Activated naive CD8-positive, alpha-beta T cell treated with anti-CD3 and anti-CD28 coated beads, Interleukin-2, amount 50 U/mL, for 24 hours (primary cell): Measurements from ENCODE around the gene PRF1.

Experiments used
- ATAC-seq: fragments of 150-1000 bp; cut with Tn5 transposase; one replicate; pipeline ENCODE4 v1.10.0; 2021
- DNase-seq: peaks from one replicate; pipeline ENCODE4 v3.0.0; 2021
- H3K27ac Mint-ChIP-seq: one replicate; pipeline ENCODE4 v1.8.0; 2021; ENCODE audit warnings: mild to moderate bottlenecking, mixed read lengths
- H3K27me3 Mint-ChIP-seq: one replicate; pipeline ENCODE4 v1.8.0; 2021; ENCODE audit warnings: mixed read lengths
- H3K36me3 Mint-ChIP-seq: one replicate; pipeline ENCODE4 v1.8.0; 2021; ENCODE audit warnings: low read depth, mixed read lengths
- H3K4me1 Mint-ChIP-seq: one replicate; pipeline ENCODE4 v1.8.0; 2021; ENCODE audit warnings: mixed read lengths
- H3K4me3 Mint-ChIP-seq: one replicate; pipeline ENCODE4 v1.8.0; 2021; ENCODE audit warnings: mild to moderate bottlenecking, moderate library complexity, mixed read lengths
- H3K9me3 Mint-ChIP-seq: one replicate; pipeline ENCODE4 v1.8.0; 2021; ENCODE audit warnings: mixed read lengths

Gene PRF1

GRCh38 chr10:70558295-70558694, 44.2 kb downstream of the PRF1 start:
- peaks cover 34% of the 10 kb centered on the region for H3K4me1 Mint-ChIP-seq
- H3K36me3 Mint-ChIP-seq: no peaks in the 10 kb centered on the region
- no peaks in the 10 kb centered on the region for H3K9me3 Mint-ChIP-seq
- no peak overlapping the region for H3K4me3 Mint-ChIP-seq
- no peaks in the 10 kb centered on the region for H3K27me3 Mint-ChIP-seq
- DNase-seq (no peak), ATAC-seq (no peak)
- H3K27ac Mint-ChIP-seq: no peak overlapping the region

- no peaks in the 10 kb centered on the region for H3K27me3 Mint-ChIP-seq
- H3K9me3 Mint-ChIP-seq: no peaks in the 10 kb centered on the region
- ATAC-seq: no peak
- no peaks in the 10 kb centered on the region for H3K36me3 Mint-ChIP-seq
- H3K4me3 Mint-ChIP-seq: no peak overlapping the region
- no peak overlapping the region for H3K27ac Mint-ChIP-seq
- H3K4me1 Mint-ChIP-seq: peaks cover 30% of the 10 kb centered on the region
- no peak for DNase-seq
These were observed 44.7 kb downstream of the PRF1 start for GRCh38 chr10:70557876-70558275.

- no peaks in the 10 kb centered on the region for H3K36me3 Mint-ChIP-seq
- no peaks in the 10 kb centered on the region for H3K9me3 Mint-ChIP-seq
- ATAC-seq (no peak), DNase-seq (no peak)
- H3K4me1 Mint-ChIP-seq: peaks cover 28% of the 10 kb centered on the region
- no peaks in the 10 kb centered on the region for H3K27me3 Mint-ChIP-seq
- no peak overlapping the region for H3K4me3 Mint-ChIP-seq
- no peak overlapping the region for H3K27ac Mint-ChIP-seq
These were observed 45.3 kb downstream of the PRF1 start for GRCh38 chr10:70557086-70557845.

GRCh38 chr10:70555371-70555770, 47.2 kb downstream of the PRF1 start:
- H3K27me3 Mint-ChIP-seq: no peaks in the 10 kb centered on the region
- H3K4me1 Mint-ChIP-seq: peaks cover 25% of the 10 kb centered on the region
- no peaks in the 10 kb centered on the region for H3K36me3 Mint-ChIP-seq
- no peak overlapping the region for H3K4me3 Mint-ChIP-seq
- no peak for ATAC-seq
- H3K9me3 Mint-ChIP-seq: no peaks in the 10 kb centered on the region
- H3K27ac Mint-ChIP-seq: no peak overlapping the region
- DNase-seq: no peak

GRCh38 chr10:70552586-70552985, 50.0 kb downstream of the PRF1 start:
- Mint-ChIP-seq H3K4me3 (no peak overlapping the region), H3K27me3 (peaks cover 1% of the 10 kb centered on the region), H3K36me3 (no peaks in the 10 kb centered on the region), H3K27ac (no peak overlapping the region), H3K9me3 (no peaks in the 10 kb centered on the region), H3K4me1 (peaks cover 10% of the 10 kb centered on the region)
- ATAC-seq (no peak), DNase-seq (no peak)

GRCh38 chr10:70551971-70552422, 50.5 kb downstream of the PRF1 start:
- ATAC-seq (no peak), DNase-seq (no peak)
- Mint-ChIP-seq H3K27me3 (peaks cover 1% of the 10 kb centered on the region), H3K4me1 (peaks cover 10% of the 10 kb centered on the region), H3K9me3 (no peaks in the 10 kb centered on the region), H3K27ac (no peak overlapping the region), H3K4me3 (no peak overlapping the region), H3K36me3 (no peaks in the 10 kb centered on the region)

- no peaks in the 10 kb centered on the region for H3K9me3 Mint-ChIP-seq
- no peak for DNase-seq
- H3K4me3 Mint-ChIP-seq: no peak overlapping the region
- H3K27me3 Mint-ChIP-seq: peaks cover 1% of the 10 kb centered on the region
- H3K4me1 Mint-ChIP-seq: peaks cover 10% of the 10 kb centered on the region
- no peak for ATAC-seq
- H3K27ac Mint-ChIP-seq: no peak overlapping the region
- no peaks in the 10 kb centered on the region for H3K36me3 Mint-ChIP-seq
These were observed 51.1 kb downstream of the PRF1 start for GRCh38 chr10:70551466-70551865.

- Mint-ChIP-seq H3K4me3 (no peak overlapping the region), H3K4me1 (peaks cover 10% of the 10 kb centered on the region), H3K36me3 (no peaks in the 10 kb centered on the region), H3K9me3 (no peaks in the 10 kb centered on the region), H3K27me3 (peaks cover 1% of the 10 kb centered on the region), H3K27ac (no peak overlapping the region)
- ATAC-seq (no peak), DNase-seq (no peak)
These were observed 52.1 kb downstream of the PRF1 start for GRCh38 chr10:70550459-70550858.

GRCh38 chr10:70549962-70550458, 52.5 kb downstream of the PRF1 start:
- Mint-ChIP-seq H3K36me3 (no peaks in the 10 kb centered on the region), H3K27me3 (peaks cover 1% of the 10 kb centered on the region), H3K27ac (peak overlapping the region; percentile 47), H3K4me3 (no peak overlapping the region), H3K9me3 (no peaks in the 10 kb centered on the region), H3K4me1 (peaks cover 10% of the 10 kb centered on the region)
- ATAC-seq: peak; percentile 77
- DNase-seq: peak; percentile 76

DNA sequence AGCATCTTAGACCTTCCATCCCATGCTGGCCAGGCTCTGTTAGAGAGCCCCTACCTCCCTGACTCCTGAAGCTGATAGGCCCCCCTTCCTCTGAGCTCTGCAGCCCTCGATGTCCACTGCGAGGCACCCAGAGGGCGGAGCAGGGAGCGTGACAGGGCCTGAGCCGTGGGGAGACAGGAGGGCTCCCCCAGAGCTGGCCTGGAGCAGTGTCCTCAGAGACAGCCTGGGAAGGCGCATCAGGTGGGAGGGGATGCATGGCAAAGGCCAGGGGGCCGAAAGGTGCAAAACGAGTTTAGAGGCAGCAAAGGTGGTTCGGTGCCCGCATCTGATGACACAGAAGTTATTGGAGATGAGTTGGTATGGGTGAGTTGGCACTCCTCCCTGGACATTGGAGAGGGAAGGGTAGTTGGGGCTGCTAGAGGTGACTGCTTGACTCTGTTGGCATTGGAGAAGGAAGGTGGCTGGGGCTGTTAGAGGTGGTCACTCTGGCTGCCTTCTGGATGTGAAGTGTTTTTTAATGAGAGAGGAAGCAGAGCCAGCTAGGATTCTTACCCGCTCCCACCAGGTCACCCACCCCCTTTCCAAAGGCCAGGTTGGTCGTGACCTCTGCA, 53.1 kb downstream of the PRF1 start:
- peak overlapping the region; percentile 47 for H3K27ac Mint-ChIP-seq

More for the DNA sequence above, 53.1 kb downstream of the PRF1 start:
- no peaks in the 10 kb centered on the region for H3K36me3 Mint-ChIP-seq
- DNase-seq: no peak
- no peaks in the 10 kb centered on the region for H3K9me3 Mint-ChIP-seq
- no peak for ATAC-seq
- H3K27me3 Mint-ChIP-seq: peaks cover 1% of the 10 kb centered on the region
- H3K4me1 Mint-ChIP-seq: peaks cover 10% of the 10 kb centered on the region
- no peak overlapping the region for H3K4me3 Mint-ChIP-seq
